Lower leg skin (tissue), 3 donors: ENCODE data around the gene AQP9.

Source experiments
- CTCF ChIP-seq, 3 donors: fragments of 450-650 bp; IDR thresholded peaks; one replicate each; pipeline ENCODE4 v1.5.1; 2016; ENCODE audit warnings: antibody characterized with exemption in 3 of 3, mild to moderate bottlenecking in 3 of 3, moderate library complexity in 2 of 3
- POLR2A ChIP-seq, 2 donors: fragments of 450-650 bp; IDR thresholded peaks; one replicate each; pipeline ENCODE4 v1.6.1; 2016 to 2017; ENCODE audit warnings: antibody characterized with exemption in 2 of 2, mild to moderate bottlenecking in 1 of 2, moderate library complexity in 1 of 2

GRCh38 chr15:58161436-58161930, 23.3 kb downstream of the AQP9 start:
- no peak for TF ChIP-seq CTCF (IDR thresholded peaks at IDR 0.05)
- no peak for TF ChIP-seq POLR2A (IDR thresholded peaks at IDR 0.05)
